DOHH2 (cell line): ENCODE measurements around the gene PPP1R12C.

Experiments used
- EZH2phosphoT487 ChIP-seq: fragments of 200-600 bp; sonication (generic); IDR thresholded peaks from 2 replicates; pipeline ENCODE4 v1.6.1; 2017; ENCODE audit warnings: borderline replicate concordance, mild to moderate bottlenecking, antibody characterized with exemption, low read length, moderate library complexity, mixed read lengths
- TF ChIP-seq, protein P1 (sequence below): fragments of 200-600 bp; sonication (generic); IDR thresholded peaks from one replicate; pipeline ENCODE4 v1.5.1; 2014; ENCODE audit warnings: antibody characterized with exemption, mild to moderate bottlenecking, low read depth, low read length; ENCODE audit not compliant: poor library complexity, severe bottlenecking

DNA sequence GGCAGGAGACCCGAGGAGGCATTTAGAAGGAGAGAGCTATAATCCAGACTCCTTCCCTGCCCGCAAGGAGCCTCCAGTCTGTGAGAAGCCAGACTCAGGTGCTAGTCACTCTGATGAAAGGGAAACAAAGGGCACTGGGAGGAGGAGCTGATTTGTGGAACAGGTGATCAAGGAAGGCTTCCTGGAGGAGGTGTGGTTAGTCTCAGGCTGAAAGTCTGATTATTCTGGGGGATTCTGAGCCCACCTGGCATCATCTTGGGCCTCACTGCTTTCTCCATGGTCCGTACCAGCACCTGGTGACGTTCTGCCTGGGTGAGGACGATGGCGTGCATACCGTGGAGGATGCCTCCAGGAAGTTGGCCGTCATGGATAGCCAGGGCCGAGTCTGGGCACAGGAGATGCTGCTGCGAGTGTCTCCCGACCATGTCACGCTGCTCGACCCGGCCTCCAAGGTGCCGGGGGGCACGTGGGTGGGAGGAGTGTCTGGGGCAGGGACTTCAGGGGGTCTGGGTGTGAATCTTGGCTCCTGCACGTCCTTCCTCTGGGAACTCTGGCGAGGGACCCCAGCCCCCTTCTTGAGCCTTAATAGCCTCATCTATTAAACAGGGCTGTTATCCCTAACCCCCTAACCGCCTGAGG lies 37.9 kb downstream of the PPP1R12C start:
- TF ChIP-seq, protein P1, sequence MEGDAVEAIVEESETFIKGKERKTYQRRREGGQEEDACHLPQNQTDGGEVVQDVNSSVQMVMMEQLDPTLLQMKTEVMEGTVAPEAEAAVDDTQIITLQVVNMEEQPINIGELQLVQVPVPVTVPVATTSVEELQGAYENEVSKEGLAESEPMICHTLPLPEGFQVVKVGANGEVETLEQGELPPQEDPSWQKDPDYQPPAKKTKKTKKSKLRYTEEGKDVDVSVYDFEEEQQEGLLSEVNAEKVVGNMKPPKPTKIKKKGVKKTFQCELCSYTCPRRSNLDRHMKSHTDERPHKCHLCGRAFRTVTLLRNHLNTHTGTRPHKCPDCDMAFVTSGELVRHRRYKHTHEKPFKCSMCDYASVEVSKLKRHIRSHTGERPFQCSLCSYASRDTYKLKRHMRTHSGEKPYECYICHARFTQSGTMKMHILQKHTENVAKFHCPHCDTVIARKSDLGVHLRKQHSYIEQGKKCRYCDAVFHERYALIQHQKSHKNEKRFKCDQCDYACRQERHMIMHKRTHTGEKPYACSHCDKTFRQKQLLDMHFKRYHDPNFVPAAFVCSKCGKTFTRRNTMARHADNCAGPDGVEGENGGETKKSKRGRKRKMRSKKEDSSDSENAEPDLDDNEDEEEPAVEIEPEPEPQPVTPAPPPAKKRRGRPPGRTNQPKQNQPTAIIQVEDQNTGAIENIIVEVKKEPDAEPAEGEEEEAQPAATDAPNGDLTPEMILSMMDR, result no peak
- TF ChIP-seq EZH2phosphoT487, result no peak
